Measurements from ENCODE around the gene RPL32. TPM values are rescaled to one million over a fixed set of nuclear protein-coding genes. Genes with fewer than 3 reads are reported as not detected.

The RPL32 gene
- total RNA-seq, 1 experiment from 2014 or later, result 6,020 TPM

GRCh38 chr3:12824299-12824698 lies 17.1 kb downstream of the RPL32 start:
- no peak overlapping the region for H3K4me3 ChIP-seq (ENCODE audit: low read length)
- no peak overlapping the region for H3K4me2 ChIP-seq (ENCODE audit: low read depth, low read length, poor library complexity, severe bottlenecking)
- no peaks in the 10 kb centered on the region for H4K20me1 ChIP-seq (ENCODE audit: insufficient read depth, low read depth, low read length)
- H3K9me2 ChIP-seq (replicated peaks; ENCODE audit: insufficient read depth, low read length), result no peaks in the 10 kb centered on the region
- no peak overlapping the region for H3K9ac ChIP-seq (ENCODE audit: low read length)
- peaks cover 7% of the 10 kb centered on the region for H3K4me1 ChIP-seq (ENCODE audit: low read length)
- no peak overlapping the region for H3K27ac ChIP-seq (ENCODE audit: low read length)
- H3K9me3 ChIP-seq (ENCODE audit: low read length), result no peaks in the 10 kb centered on the region
- no peak overlapping the region for H2AFZ ChIP-seq (ENCODE audit: low read length)
- no peak for DNase-seq
- H3K79me2 ChIP-seq (ENCODE audit: low read length), result no peaks in the 10 kb centered on the region
- H3K27me3 ChIP-seq (ENCODE audit: low read length), result no peaks in the 10 kb centered on the region
- peaks cover 7% of the 10 kb centered on the region; the same call in 1 of the 2 replicates for H3K36me3 ChIP-seq (ENCODE audit: insufficient read depth, low read length)

- H3K4me3 ChIP-seq (ENCODE audit: low read length), result no peak overlapping the region
- peaks cover 22% of the 10 kb centered on the region for H3K4me1 ChIP-seq (ENCODE audit: low read length)
- no peak overlapping the region for H3K9ac ChIP-seq (ENCODE audit: low read length)
- DNase-seq, result peak; percentile 75
- H4K20me1 ChIP-seq (ENCODE audit: insufficient read depth, low read depth, low read length), result no peaks in the 10 kb centered on the region
- no peaks in the 10 kb centered on the region for H3K27me3 ChIP-seq (ENCODE audit: low read length)
- H2AFZ ChIP-seq (ENCODE audit: low read length), result no peak overlapping the region
- no peaks in the 10 kb centered on the region for H3K9me3 ChIP-seq (ENCODE audit: low read length)
- peaks cover 7% of the 10 kb centered on the region; the same call in 1 of the 2 replicates for H3K36me3 ChIP-seq (ENCODE audit: insufficient read depth, low read length)
- peak overlapping the region; percentile 54 for H3K27ac ChIP-seq (ENCODE audit: low read length)
- H3K4me2 ChIP-seq (ENCODE audit: low read depth, low read length, poor library complexity, severe bottlenecking), result no peak overlapping the region
- no peaks in the 10 kb centered on the region for H3K79me2 ChIP-seq (ENCODE audit: low read length)
- no peaks in the 10 kb centered on the region for H3K9me2 ChIP-seq (replicated peaks; ENCODE audit: insufficient read depth, low read length)
These were observed 18.5 kb downstream of the RPL32 start for GRCh38 chr3:12822725-12823373.

GRCh38 chr3:12818773-12819172 lies 22.6 kb downstream of the RPL32 start:
- peak; percentile 70 for DNase-seq

GRCh38 chr3:12818273-12818672 lies 23.1 kb downstream of the RPL32 start:
- H3K36me3 ChIP-seq (ENCODE audit: insufficient read depth, low read length), result peaks cover 7% of the 10 kb centered on the region; the same call in 1 of the 2 replicates
- DNase-seq, result no peak
- no peak overlapping the region for H3K4me3 ChIP-seq (ENCODE audit: low read length)
- no peaks in the 10 kb centered on the region for H4K20me1 ChIP-seq (ENCODE audit: insufficient read depth, low read depth, low read length)
- H3K9me3 ChIP-seq (ENCODE audit: low read length), result no peaks in the 10 kb centered on the region
- H3K4me1 ChIP-seq (ENCODE audit: low read length), result peaks cover 29% of the 10 kb centered on the region
- peak overlapping the region; percentile 84 for H3K27ac ChIP-seq (ENCODE audit: low read length)
- H2AFZ ChIP-seq (ENCODE audit: low read length), result no peak overlapping the region; the same call in 1 of the 2 replicates
- no peaks in the 10 kb centered on the region for H3K9me2 ChIP-seq (replicated peaks; ENCODE audit: insufficient read depth, low read length)
- peak overlapping the region; percentile 42; the same call in 1 of the 2 replicates for H3K9ac ChIP-seq (ENCODE audit: low read length)
- H3K4me2 ChIP-seq (ENCODE audit: low read depth, low read length, poor library complexity, severe bottlenecking), result peak overlapping the region; percentile 36
- H3K27me3 ChIP-seq (ENCODE audit: low read length), result no peaks in the 10 kb centered on the region
- no peaks in the 10 kb centered on the region for H3K79me2 ChIP-seq (ENCODE audit: low read length)

More at GRCh38 chr3:12818773-12819172, 22.6 kb downstream of the RPL32 start:
- no peaks in the 10 kb centered on the region for H3K9me2 ChIP-seq (replicated peaks; ENCODE audit: insufficient read depth, low read length)
- H3K9ac ChIP-seq (ENCODE audit: low read length), result peak overlapping the region; percentile 42
- no peaks in the 10 kb centered on the region for H4K20me1 ChIP-seq (ENCODE audit: insufficient read depth, low read depth, low read length)
- peak overlapping the region; percentile 36 for H3K4me2 ChIP-seq (ENCODE audit: low read depth, low read length, poor library complexity, severe bottlenecking)
- H3K9me3 ChIP-seq (ENCODE audit: low read length), result no peaks in the 10 kb centered on the region
- no peaks in the 10 kb centered on the region for H3K79me2 ChIP-seq (ENCODE audit: low read length)
- H3K36me3 ChIP-seq (ENCODE audit: insufficient read depth, low read length), result peaks cover 7% of the 10 kb centered on the region; the same call in 1 of the 2 replicates
- peaks cover 29% of the 10 kb centered on the region for H3K4me1 ChIP-seq (ENCODE audit: low read length)
- no peaks in the 10 kb centered on the region for H3K27me3 ChIP-seq (ENCODE audit: low read length)
- H3K4me3 ChIP-seq (ENCODE audit: low read length), result no peak overlapping the region
- peak overlapping the region; percentile 84 for H3K27ac ChIP-seq (ENCODE audit: low read length)
- H2AFZ ChIP-seq (ENCODE audit: low read length), result no peak overlapping the region; the same call in 1 of the 2 replicates

- 0 out of 2 replicates have a peak overlapping the region, but pooled peaks have one; percentile 84 for H3K27ac ChIP-seq (ENCODE audit: low read length)
- peaks cover 7% of the 10 kb centered on the region; the same call in 1 of the 2 replicates for H3K36me3 ChIP-seq (ENCODE audit: insufficient read depth, low read length)
- no peaks in the 10 kb centered on the region for H3K9me3 ChIP-seq (ENCODE audit: low read length)
- no peak overlapping the region for H3K4me2 ChIP-seq (ENCODE audit: low read depth, low read length, poor library complexity, severe bottlenecking)
- H3K9ac ChIP-seq (ENCODE audit: low read length), result no peak overlapping the region
- no peaks in the 10 kb centered on the region for H3K9me2 ChIP-seq (replicated peaks; ENCODE audit: insufficient read depth, low read length)
- H4K20me1 ChIP-seq (ENCODE audit: insufficient read depth, low read depth, low read length), result no peaks in the 10 kb centered on the region
- no peak overlapping the region for H2AFZ ChIP-seq (ENCODE audit: low read length)
- H3K79me2 ChIP-seq (ENCODE audit: low read length), result no peaks in the 10 kb centered on the region
- H3K4me1 ChIP-seq (ENCODE audit: low read length), result peaks cover 24% of the 10 kb centered on the region
- no peak for DNase-seq
- no peaks in the 10 kb centered on the region for H3K27me3 ChIP-seq (ENCODE audit: low read length)
- H3K4me3 ChIP-seq (ENCODE audit: low read length), result no peak overlapping the region
These were observed 24.0 kb downstream of the RPL32 start for GRCh38 chr3:12817343-12817710.

- Histone ChIP-seq H2AFZ (ENCODE audit: low read length) (no peak overlapping the region), H3K9me3 (ENCODE audit: low read length) (no peaks in the 10 kb centered on the region), H3K27me3 (ENCODE audit: low read length) (no peaks in the 10 kb centered on the region), H3K4me2 (ENCODE audit: low read depth, low read length, poor library complexity, severe bottlenecking) (no peak overlapping the region), H4K20me1 (ENCODE audit: insufficient read depth, low read depth, low read length) (no peaks in the 10 kb centered on the region), H3K9me2 (replicated peaks; ENCODE audit: insufficient read depth, low read length) (no peaks in the 10 kb centered on the region), H3K79me2 (ENCODE audit: low read length) (no peaks in the 10 kb centered on the region), H3K9ac (ENCODE audit: low read length) (no peak overlapping the region), H3K27ac (ENCODE audit: low read length) (no peak overlapping the region), H3K4me1 (ENCODE audit: low read length) (peaks cover 24% of the 10 kb centered on the region), H3K36me3 (ENCODE audit: insufficient read depth, low read length) (peaks cover 7% of the 10 kb centered on the region; the same call in 1 of the 2 replicates), H3K4me3 (ENCODE audit: low read length) (no peak overlapping the region)
- DNase-seq, result no peak
These were observed 24.6 kb downstream of the RPL32 start for GRCh38 chr3:12816521-12817342.

GRCh38 chr3:12815719-12816118 lies 25.6 kb downstream of the RPL32 start:
- no peaks in the 10 kb centered on the region for H4K20me1 ChIP-seq (ENCODE audit: insufficient read depth, low read depth, low read length)
- peaks cover 7% of the 10 kb centered on the region; the same call in 1 of the 2 replicates for H3K36me3 ChIP-seq (ENCODE audit: insufficient read depth, low read length)
- H3K4me1 ChIP-seq (ENCODE audit: low read length), result peaks cover 27% of the 10 kb centered on the region
- DNase-seq, result no peak
- no peaks in the 10 kb centered on the region for H3K79me2 ChIP-seq (ENCODE audit: low read length)
- H3K27me3 ChIP-seq (ENCODE audit: low read length), result no peaks in the 10 kb centered on the region
- no peak overlapping the region for H3K4me2 ChIP-seq (ENCODE audit: low read depth, low read length, poor library complexity, severe bottlenecking)
- H3K27ac ChIP-seq (ENCODE audit: low read length), result no peak overlapping the region
- no peak overlapping the region for H2AFZ ChIP-seq (ENCODE audit: low read length)
- no peaks in the 10 kb centered on the region for H3K9me3 ChIP-seq (ENCODE audit: low read length)
- no peak overlapping the region for H3K9ac ChIP-seq (ENCODE audit: low read length)
- H3K9me2 ChIP-seq (replicated peaks; ENCODE audit: insufficient read depth, low read length), result no peaks in the 10 kb centered on the region
- H3K4me3 ChIP-seq (ENCODE audit: low read length), result no peak overlapping the region

- no peaks in the 10 kb centered on the region for H3K9me3 ChIP-seq (ENCODE audit: low read length)
- H4K20me1 ChIP-seq (ENCODE audit: insufficient read depth, low read depth, low read length), result no peaks in the 10 kb centered on the region
- no peaks in the 10 kb centered on the region for H3K79me2 ChIP-seq (ENCODE audit: low read length)
- no peak overlapping the region for H3K27ac ChIP-seq (ENCODE audit: low read length)
- H3K4me3 ChIP-seq (ENCODE audit: low read length), result no peak overlapping the region
- H3K9ac ChIP-seq (ENCODE audit: low read length), result no peak overlapping the region
- H3K27me3 ChIP-seq (ENCODE audit: low read length), result no peaks in the 10 kb centered on the region
- H3K4me1 ChIP-seq (ENCODE audit: low read length), result peaks cover 31% of the 10 kb centered on the region
- peaks cover 4% of the 10 kb centered on the region; the same call in 1 of the 2 replicates for H3K36me3 ChIP-seq (ENCODE audit: insufficient read depth, low read length)
- no peaks in the 10 kb centered on the region for H3K9me2 ChIP-seq (replicated peaks; ENCODE audit: insufficient read depth, low read length)
- no peak for DNase-seq
- H3K4me2 ChIP-seq (ENCODE audit: low read depth, low read length, poor library complexity, severe bottlenecking), result no peak overlapping the region
- no peak overlapping the region for H2AFZ ChIP-seq (ENCODE audit: low read length)
These were observed 26.3 kb downstream of the RPL32 start for GRCh38 chr3:12815078-12815477.
